Measurements from ENCODE around the gene FOXL3. TPM values are rescaled to one million over a fixed set of nuclear protein-coding genes. Genes with fewer than 3 reads are reported as not detected.
A peak's percentile ranks its signal among the peaks of the same experiment; 100 is the strongest.

FOXL3 gene
- total RNA-seq, 1 donor from 2014 or later: not detected

GRCh38 chr7:265998-266850, 23.7 kb upstream of the FOXL3 start:
- DNase-seq (ENCODE audit: low spot score, unreplicated experiment): no peak
- H3K4me3 Mint-ChIP-seq (ENCODE audit: low read depth): no peak overlapping the region
- H3K36me3 Mint-ChIP-seq (ENCODE audit: insufficient read depth): peaks cover 13% of the 10 kb centered on the region
- peaks cover 8% of the 10 kb centered on the region for H3K9me3 Mint-ChIP-seq (ENCODE audit: low read depth)
- peaks cover 12% of the 10 kb centered on the region for H3K27me3 Mint-ChIP-seq
- H3K4me1 Mint-ChIP-seq (ENCODE audit: low read depth): no peaks in the 10 kb centered on the region
- no peak for TF ChIP-seq CTCF (IDR thresholded peaks at IDR 0.05; ENCODE audit: unreplicated experiment)
- H3K27ac Mint-ChIP-seq: no peak overlapping the region

GRCh38 chr7:266851-267840, 22.8 kb upstream of the FOXL3 start:
- peak; percentile 45 for TF ChIP-seq CTCF (IDR thresholded peaks at IDR 0.05; ENCODE audit: unreplicated experiment)
- H3K9me3 Mint-ChIP-seq (ENCODE audit: low read depth): peaks cover 5% of the 10 kb centered on the region
- no peak for DNase-seq (ENCODE audit: low spot score, unreplicated experiment)

GRCh38 chr7:268991-269390, 21.0 kb upstream of the FOXL3 start:
- TF ChIP-seq CTCF (IDR thresholded peaks at IDR 0.05; ENCODE audit: unreplicated experiment): no peak
- Mint-ChIP-seq H3K4me3 (ENCODE audit: low read depth) (no peak overlapping the region), H3K36me3 (ENCODE audit: insufficient read depth) (peaks cover 2% of the 10 kb centered on the region), H3K9me3 (ENCODE audit: low read depth) (peaks cover 4% of the 10 kb centered on the region), H3K27ac (no peak overlapping the region), H3K27me3 (peaks cover 14% of the 10 kb centered on the region), H3K4me1 (ENCODE audit: low read depth) (no peaks in the 10 kb centered on the region)
- DNase-seq (ENCODE audit: low spot score, unreplicated experiment): no peak

More at GRCh38 chr7:266851-267840, 22.8 kb upstream of the FOXL3 start:
- Mint-ChIP-seq H3K36me3 (ENCODE audit: insufficient read depth) (peaks cover 4% of the 10 kb centered on the region), H3K4me1 (ENCODE audit: low read depth) (no peaks in the 10 kb centered on the region), H3K27ac (no peak overlapping the region), H3K4me3 (ENCODE audit: low read depth) (no peak overlapping the region), H3K27me3 (peaks cover 12% of the 10 kb centered on the region)

- Mint-ChIP-seq H3K27me3 (peaks cover 17% of the 10 kb centered on the region), H3K9me3 (ENCODE audit: low read depth) (peaks cover 4% of the 10 kb centered on the region), H3K4me3 (ENCODE audit: low read depth) (no peak overlapping the region), H3K4me1 (ENCODE audit: low read depth) (no peaks in the 10 kb centered on the region), H3K36me3 (ENCODE audit: insufficient read depth) (peaks cover 2% of the 10 kb centered on the region), H3K27ac (no peak overlapping the region)
- DNase-seq (ENCODE audit: low spot score, unreplicated experiment): no peak
- no peak for TF ChIP-seq CTCF (IDR thresholded peaks at IDR 0.05; ENCODE audit: unreplicated experiment)
These were observed 20.2 kb upstream of the FOXL3 start for GRCh38 chr7:269721-270120.

- Mint-ChIP-seq H3K27ac (no peak overlapping the region), H3K4me1 (ENCODE audit: low read depth) (no peaks in the 10 kb centered on the region), H3K27me3 (peaks cover 17% of the 10 kb centered on the region), H3K4me3 (ENCODE audit: low read depth) (no peak overlapping the region), H3K9me3 (ENCODE audit: low read depth) (peaks cover 4% of the 10 kb centered on the region), H3K36me3 (ENCODE audit: insufficient read depth) (peaks cover 2% of the 10 kb centered on the region)
- DNase-seq (ENCODE audit: low spot score, unreplicated experiment): no peak
- TF ChIP-seq CTCF (IDR thresholded peaks at IDR 0.05; ENCODE audit: unreplicated experiment): no peak
These were observed 19.5 kb upstream of the FOXL3 start for GRCh38 chr7:270351-270983.

Data from progenitor cell of endocrine pancreas (in vitro differentiated cells).